ENCODE data around the gene TMPRSS2.

The TMPRSS2 gene

DNA sequence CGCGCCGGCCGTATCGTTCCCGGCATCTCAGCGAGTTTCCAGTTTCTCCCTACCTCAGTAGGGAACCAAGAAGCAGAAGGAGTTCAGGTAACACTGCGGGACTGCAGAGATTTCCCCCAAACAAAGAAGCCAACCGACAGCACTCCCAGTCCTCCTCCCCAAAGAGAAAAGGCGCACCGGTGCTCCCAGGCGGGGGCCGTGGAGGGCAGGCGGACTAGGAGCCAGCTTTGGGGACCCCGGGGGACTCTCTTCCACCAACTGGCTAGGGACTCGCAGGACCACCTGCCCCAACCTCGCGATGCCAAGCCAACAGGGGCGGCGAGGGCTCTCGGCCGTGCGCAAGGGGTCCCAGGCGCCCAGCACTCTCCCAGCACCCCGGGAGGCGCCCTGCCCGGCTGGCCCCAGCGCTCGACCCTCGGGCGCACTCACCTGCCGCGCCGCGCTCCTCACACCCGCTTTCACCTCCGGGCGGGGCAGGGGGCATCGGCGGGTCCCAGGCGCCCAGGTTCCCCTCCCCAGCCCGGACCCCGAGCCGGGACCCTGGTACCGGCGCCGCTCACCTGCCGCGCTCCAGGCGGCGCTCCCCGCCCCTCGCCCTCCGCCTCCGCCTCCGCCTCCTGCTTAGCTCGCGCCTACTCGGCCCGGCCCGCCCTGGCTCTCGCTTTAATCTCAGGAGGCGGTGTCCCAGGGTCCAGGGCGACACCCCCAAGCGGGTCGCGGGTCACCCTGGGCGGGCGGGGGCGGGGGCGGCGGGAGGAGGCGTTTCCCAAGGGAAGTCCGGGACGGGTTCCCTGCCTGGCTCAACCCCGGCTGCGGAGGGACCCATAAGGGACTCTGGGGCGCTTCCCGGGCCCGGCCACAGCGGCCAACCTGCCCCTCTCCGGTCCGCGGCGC is at the start of gene TMPRSS2:
TMPRSS2 (minus strand) TSS at position 638 of the 894 bp plus-strand sequence. CDS start 10,025 bp downstream, outside the sequence.
- no peak for DNase-seq

- DNase-seq: no peak
These were observed 47.1 kb upstream of the TMPRSS2 start for GRCh38 chr21:41555057-41555456.

DNA sequence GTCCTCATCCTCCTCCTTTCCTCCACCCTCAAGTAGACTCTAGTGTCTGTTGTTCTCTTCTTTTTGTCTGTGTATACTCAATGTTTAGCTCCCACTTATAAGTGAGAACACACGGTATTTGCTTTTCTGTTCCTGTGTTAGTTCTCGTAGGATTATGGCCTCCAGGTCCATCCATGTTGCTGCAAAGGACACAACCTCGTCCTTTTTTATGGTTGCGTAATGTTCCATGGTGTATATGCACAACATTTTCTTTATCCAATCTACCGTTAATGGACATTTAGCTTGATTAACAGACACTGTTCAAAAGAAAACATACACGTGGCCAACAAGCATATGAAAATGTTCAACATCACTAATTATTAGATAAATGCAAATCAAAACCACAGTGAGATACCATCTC is 44.3 kb upstream of the TMPRSS2 start:
- no peak for DNase-seq

DNA sequence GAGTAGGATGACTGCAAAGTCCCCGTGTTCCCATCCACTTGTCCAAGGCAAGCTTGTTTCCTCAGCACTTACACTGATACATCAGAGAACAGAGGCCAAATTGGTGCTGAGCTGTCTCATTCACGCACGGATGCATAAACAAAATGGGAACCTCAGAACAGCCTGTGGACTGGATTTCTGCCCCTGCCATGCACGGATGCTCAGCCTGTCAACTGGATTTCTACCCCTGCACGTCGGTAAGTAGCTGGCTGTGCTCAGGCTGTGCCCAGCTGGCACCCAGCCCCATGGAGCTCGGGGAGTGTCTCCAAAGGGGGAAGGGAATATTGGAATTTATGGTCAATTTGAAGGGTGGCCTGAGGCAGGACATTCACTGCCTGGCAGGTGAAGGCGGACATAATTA is 40.8 kb upstream of the TMPRSS2 start:
- no peak for DNase-seq

GRCh38 chr21:41547111-41547510 is 39.2 kb upstream of the TMPRSS2 start:
- DNase-seq: no peak

GRCh38 chr21:41545500-41546359 is 37.8 kb upstream of the TMPRSS2 start:
- no peak for DNase-seq

GRCh38 chr21:41542727-41543126 is 34.8 kb upstream of the TMPRSS2 start:
- no peak for DNase-seq

DNA sequence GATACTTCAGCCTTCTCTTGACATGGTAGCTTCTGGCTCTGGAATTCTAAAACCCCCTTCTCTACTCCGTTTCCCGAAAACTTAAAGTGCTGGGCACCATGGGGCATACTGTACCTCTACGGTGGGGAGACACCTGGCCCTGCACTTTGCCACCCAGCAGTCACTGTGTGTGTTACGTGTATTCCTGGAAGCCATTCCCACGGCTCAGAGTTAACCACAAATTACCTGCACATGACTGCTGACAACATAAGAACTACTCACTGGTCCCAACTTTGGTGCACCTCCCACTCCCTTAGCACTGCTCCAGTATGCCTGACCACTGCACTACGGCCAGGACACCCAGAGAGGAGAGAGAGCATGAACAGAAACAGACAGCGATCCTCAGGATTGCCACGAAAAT is 29.4 kb upstream of the TMPRSS2 start:
- no peak for DNase-seq

DNA sequence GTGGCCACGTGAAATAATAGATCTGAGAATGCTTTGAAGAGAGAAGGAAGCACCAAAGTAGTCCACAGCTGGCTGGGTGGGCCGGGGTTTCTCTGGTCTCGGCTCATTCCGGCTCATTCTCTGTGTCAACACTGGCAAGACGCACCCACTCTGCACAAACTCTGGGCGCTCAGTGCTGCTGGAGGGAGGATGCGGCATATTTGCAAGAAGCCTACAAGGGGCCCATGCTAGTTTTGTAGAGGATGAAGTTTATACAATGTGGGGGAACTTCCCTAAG is 28.8 kb upstream of the TMPRSS2 start:
- DNase-seq: no peak

- DNase-seq: no peak
These were observed 28.3 kb upstream of the TMPRSS2 start for GRCh38 chr21:41536076-41536826.

DNA sequence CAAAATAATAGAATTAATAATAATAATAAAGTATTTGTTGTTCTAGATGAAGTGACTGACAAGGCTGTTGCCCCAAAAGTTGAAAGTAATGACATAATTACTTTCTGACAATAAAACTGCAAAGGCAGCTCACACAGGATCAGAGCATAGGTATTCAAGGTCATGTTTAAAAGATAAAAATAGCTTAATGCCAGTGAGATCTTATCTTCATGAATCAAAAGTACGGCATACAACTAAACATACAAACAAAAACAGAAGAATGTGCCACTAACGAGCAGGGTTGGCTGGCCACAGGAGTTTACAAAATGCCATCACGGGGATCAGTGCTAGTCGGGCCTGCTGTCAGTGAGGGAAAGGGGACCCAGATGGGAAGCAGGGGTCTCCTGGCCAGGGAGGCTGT is 22.4 kb upstream of the TMPRSS2 start:
- no peak for DNase-seq

DNA sequence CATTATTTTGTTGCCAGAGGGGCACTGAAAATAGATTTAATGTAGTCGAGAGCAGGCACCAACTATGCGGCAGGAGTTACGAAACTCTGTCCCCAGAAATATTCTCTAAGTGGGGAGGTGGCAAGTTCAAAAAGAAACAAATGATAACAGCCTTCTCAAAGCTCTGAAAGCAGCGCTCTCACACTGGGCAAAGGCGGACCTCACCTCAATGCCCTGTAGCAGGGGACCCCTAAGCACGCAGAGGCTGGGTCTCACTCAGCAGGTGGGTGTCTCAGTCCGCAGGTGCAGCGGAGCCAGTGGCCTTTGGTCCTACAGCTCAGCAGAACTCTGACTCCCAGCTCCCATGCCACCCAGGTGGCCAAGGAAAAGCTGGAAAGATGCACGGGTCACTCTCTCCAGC is 21.8 kb upstream of the TMPRSS2 start:
- no peak for DNase-seq

DNA sequence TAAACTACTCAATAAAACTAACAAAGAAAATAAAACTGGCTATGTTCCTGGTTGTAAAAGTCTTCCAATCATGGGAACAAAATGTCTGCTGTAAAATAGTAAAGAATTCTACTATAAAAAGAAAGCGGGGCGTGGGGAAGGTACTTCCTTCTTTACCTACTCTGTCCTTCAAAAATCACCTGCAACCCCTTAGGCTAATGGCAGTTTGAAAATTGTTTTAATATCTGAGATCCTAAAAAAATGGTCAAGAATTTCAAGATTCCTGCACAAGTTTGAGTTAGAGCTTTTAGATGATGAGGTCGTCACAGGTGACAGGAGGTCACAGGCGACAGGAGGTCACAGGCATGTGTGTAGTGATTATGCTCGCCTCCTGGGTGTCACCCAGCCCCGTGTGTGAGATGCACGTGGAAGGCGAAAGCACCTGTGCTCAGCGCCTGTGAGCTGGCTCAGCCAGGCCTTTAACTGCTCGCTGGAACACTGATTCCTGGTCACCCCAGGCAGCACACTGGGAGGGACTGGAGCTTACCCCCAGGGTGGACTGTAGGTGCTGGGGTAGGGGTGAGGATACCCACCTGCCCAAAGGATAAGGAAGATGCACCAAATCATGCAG is 18.6 kb upstream of the TMPRSS2 start:
- no peak for DNase-seq

DNA sequence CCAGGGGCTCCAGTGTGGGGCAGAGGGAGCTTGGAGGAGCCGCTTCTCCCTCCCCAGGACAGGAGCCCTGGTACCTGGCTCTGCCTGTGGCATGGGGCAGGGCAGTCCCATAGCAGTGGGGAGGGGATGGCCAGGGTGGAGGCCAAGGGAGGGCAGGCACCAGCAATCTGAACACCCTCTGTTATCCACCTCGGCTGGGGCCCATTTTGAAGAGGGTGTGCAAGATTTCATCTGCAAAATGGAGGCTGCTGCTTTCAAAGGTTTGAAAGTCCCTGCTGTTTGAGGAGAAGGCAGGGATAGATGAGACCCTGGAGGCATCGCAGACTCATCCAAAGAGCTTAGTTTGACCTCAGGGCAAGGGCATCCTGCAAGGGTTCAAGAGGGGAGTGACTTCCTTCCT is 15.2 kb upstream of the TMPRSS2 start:
- no peak for DNase-seq

GRCh38 chr21:41521489-41522027 is 13.6 kb upstream of the TMPRSS2 start:
- no peak for DNase-seq

- DNase-seq: no peak
These were observed 12.8 kb upstream of the TMPRSS2 start for GRCh38 chr21:41520560-41521442.

DNA sequence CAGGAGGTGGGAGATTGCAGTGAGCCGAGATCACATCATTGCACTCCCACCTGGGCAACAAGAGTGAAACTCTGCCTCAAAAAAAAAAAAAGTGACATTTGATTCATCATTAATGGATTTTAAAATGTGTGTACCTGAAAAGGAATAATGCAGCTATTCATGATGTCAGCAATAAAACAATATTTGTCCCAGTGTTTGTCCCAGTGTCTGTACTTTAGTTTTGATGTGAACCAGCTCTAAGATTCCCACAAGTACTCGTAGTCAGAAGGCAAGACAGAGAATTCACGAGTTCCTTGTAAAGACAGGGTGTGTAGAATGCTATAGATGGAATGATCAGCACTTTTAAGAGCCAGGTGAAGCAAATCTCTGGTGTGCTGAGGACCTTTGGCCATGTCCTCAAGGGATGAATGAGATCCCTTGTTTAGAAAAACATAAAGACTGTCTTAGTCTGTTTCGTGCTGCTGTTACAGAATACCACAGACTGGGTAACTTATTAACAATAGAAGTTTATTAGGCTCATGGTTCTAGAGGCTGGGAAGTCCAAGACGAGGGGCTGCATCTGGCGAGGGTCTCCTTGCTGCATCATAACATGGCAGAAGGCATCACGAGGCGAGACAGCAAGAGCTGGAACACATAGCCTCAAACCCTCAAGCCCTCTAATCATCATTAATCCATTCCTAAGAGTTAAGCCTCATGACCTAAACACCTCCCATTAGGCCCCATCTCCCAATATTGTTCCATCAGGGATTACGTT is 12.0 kb upstream of the TMPRSS2 start:
- peak; percentile 30 for DNase-seq

GRCh38 chr21:41518757-41519156 is 10.8 kb upstream of the TMPRSS2 start:
- DNase-seq: no peak

GRCh38 chr21:41511858-41512257 is 3.9 kb upstream of the TMPRSS2 start:
- DNase-seq: peak; percentile 44

DNA sequence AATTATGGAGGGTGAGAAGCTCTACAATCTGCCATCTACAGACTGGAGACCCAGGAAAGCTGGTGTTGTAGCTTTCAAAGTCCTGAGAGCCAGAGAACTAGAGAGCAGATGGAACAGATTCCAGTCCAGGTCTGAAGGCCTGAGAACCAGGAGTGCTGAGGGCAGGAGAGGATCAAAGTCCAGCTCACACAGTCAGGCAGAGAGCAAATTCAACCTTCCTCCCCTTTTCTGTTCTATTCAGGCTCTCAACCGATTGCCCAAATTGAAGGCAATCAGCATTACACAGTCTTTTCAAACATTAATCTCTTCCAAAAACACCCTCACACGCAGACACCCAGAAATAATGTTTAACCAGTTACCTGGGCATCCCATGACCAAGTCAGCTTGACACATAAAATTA is 2.5 kb upstream of the TMPRSS2 start:
- DNase-seq: no peak

- DNase-seq: no peak
These were observed 1.8 kb upstream of the TMPRSS2 start for GRCh38 chr21:41509733-41510132.

Data from NCI-H82 (cell line).